NCI-H524 treated with DMSO at 0.1 percent for 48 hours (cell line): ENCODE data around the gene CEP164.
"Not testable (repeated sequence)": the region's sequence is repeated elsewhere in the genome, so short reads cannot be mapped to it uniquely, and the experiment has no call there.

ENCODE experiments used
- DNase-seq: peaks from one replicate; lab custom pipeline; 2025; lab: John Stamatoyannopoulos, UW

Gene CEP164

DNA sequence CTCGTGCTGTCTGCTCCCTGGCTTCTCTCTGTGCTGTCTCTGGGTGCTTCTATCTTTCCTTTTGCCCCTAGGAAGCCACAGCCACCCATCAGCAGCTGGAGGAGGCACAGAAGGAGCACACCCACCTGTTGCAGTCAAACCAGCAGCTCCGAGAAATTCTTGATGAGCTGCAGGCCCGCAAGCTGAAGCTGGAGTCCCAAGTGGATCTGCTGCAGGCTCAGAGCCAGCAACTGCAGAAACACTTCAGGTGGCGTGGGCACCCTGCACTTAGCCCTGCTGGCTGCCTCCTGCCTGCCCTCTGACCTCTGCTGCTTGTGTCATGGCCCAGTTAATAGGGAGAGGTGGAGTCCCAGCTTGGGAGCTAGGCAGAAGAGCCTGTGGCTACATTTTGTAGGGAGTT is 67.8 kb downstream of the CEP164 start:
- DNase-seq: no peak

DNA sequence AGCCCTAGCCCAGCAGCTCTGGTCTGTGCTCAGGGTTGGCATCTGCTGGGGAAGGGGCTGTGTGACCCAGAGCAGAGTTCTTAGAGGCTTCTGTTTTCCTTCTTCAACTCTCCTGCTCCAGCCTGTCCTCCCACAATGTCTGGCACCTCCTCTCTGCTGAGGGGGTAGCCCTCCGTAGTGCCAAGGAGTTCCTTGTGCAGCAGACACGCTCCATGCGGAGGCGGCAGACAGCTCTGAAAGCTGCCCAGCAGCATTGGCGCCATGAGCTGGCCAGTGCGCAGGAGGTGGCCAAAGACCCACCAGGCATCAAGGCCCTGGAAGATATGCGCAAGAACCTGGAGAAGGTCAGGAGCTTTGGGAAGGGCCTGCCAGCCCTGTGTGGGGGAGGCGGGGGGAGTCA is 69.3 kb downstream of the CEP164 start:
- DNase-seq: no peak

GRCh38 chr11:117398618-117399017 is 71.0 kb downstream of the CEP164 start:
- DNase-seq: not testable (repeated sequence)

- DNase-seq: not testable (repeated sequence)
Measured at GRCh38 chr11:117399100-117399840, 71.6 kb downstream of the CEP164 start.

GRCh38 chr11:117405898-117406297 is 78.2 kb downstream of the CEP164 start:
- DNase-seq: not testable (repeated sequence)

GRCh38 chr11:117407016-117407415 is 79.4 kb downstream of the CEP164 start:
- no peak for DNase-seq

- DNase-seq: no peak
Measured at GRCh38 chr11:117408356-117408755, 80.7 kb downstream of the CEP164 start.

- no peak for DNase-seq
Measured at GRCh38 chr11:117409511-117409910, 81.9 kb downstream of the CEP164 start.

GRCh38 chr11:117410238-117410637 is 82.6 kb downstream of the CEP164 start:
- DNase-seq: no peak

GRCh38 chr11:117410861-117411710 is 83.4 kb downstream of the CEP164 start:
- DNase-seq: peak; percentile 74

GRCh38 chr11:117411736-117412135 is 84.1 kb downstream of the CEP164 start:
- DNase-seq: no peak

- no peak for DNase-seq
Measured at GRCh38 chr11:117412176-117412575, 84.5 kb downstream of the CEP164 start.

DNA sequence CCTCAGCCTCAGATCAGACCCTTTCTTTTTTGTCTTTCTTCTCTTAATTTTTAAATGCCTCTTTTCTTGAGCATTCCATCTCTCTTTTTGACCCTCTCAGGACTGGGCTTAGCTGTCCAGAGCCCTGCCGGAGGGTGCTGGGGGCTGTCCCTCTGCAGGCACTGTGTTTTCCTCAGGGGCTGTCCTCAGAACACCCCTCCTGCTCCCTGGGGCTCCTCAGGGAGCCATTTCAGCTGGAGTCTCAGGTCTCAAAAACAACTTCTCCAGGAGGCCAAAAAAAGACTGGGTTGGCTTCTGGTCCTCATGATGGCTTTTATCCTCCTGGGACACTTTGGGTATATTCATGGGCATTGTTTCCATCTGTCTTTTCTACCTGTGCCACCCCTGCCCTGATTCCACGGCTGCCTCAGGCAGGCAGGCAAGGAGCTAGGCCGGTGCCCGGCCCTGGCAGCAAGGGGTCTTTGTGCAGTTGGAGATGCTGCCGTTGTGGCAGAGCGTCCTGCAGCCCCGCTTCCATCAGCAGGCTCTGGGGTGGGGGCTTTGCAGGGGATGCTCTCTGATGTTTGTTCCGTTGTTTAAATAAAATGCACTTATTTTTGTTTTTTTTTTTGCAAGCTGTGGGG is 85.1 kb downstream of the CEP164 start:
- DNase-seq: no peak

DNA sequence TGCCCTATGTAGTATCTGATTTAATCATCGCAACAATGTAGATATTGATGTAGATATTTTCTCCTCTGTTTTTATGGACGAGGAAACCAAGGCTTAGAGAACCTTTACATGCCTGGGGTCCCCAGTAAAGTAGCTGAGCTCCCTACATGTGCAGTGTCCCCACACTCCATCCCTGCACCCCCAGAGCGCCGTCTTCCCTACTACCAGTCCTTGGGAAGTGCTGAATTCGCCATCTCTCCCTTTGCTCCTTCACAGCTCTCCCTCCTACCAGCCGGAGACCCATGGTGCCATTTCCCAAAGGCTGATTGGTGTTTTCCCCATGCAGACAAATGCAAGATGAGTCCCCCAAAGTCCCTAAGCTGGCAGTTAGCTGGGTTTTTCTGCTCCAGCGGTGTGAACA is 86.0 kb downstream of the CEP164 start:
- DNase-seq: no peak

- DNase-seq: no peak
Measured at GRCh38 chr11:117414724-117415123, 87.1 kb downstream of the CEP164 start.

GRCh38 chr11:117415358-117415896 is 87.8 kb downstream of the CEP164 start:
- DNase-seq: no peak

GRCh38 chr11:117417342-117417741 is 89.7 kb downstream of the CEP164 start:
- no peak for DNase-seq

- DNase-seq: no peak
Measured at GRCh38 chr11:117417856-117418255, 90.2 kb downstream of the CEP164 start.

- no peak for DNase-seq
Measured at GRCh38 chr11:117418737-117419481, 91.3 kb downstream of the CEP164 start.

DNA sequence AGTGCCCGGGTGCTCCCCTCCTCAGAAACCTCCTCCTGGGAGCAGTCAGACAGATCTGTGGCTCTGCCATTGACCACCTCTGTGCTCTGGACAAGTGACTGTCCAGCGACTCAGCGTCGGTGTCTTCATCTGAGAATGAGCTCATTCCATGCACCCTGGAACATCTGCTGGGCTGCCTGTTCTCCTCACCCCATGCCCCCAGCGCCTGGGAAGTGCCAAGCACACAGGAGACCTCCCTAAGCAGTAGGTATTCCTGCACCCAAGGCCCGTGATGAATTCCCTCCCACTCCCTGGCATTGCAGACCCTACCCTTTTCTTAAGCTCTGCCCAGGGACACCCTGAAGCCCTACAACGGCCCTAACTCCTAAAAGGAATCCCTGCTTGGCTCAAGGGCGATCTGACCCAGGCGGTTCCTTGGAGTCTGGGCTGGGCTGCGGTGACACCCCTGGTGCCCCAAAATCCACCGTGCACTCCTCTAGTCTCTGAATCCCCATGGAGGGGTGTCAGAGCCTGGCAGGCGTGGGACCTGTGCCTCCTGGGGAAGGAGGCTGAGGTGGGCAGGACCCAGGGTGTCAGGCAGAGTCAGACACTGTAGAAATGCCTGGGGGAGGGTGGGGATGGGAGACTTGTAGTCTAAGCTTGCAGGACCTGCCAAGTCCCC is 92.0 kb downstream of the CEP164 start:
- DNase-seq: no peak

- no peak for DNase-seq
Measured at GRCh38 chr11:117420143-117420485, 92.5 kb downstream of the CEP164 start.
